Glomerular endothelial cell (primary cell): Measurements from ENCODE around the gene IGFBPL1. TPM values are rescaled to one million over a fixed set of nuclear protein-coding genes. Genes with fewer than 3 reads are reported as not detected.
"Not testable (repeated sequence)": the region's sequence is repeated elsewhere in the genome, so short reads cannot be mapped to it uniquely, and the experiment has no call there.

Experiments
- DNase-seq: peaks from one replicate; pipeline ENCODE4 v3.0.0-alpha.2; 2011; ENCODE audit warnings: low read depth, low spot score; ENCODE audit errors: extremely low read depth
- total RNA-seq: library from RNA; depleted of rRNA; stranded (reverse); fragments of >200 nt; gene quantifications from 2 replicates; pipeline ENCODE4 v1.2.3, GENCODE V29; 2015

The IGFBPL1 gene
- total RNA-seq, 1 donor from 2014 or later: 0.35 TPM

DNA sequence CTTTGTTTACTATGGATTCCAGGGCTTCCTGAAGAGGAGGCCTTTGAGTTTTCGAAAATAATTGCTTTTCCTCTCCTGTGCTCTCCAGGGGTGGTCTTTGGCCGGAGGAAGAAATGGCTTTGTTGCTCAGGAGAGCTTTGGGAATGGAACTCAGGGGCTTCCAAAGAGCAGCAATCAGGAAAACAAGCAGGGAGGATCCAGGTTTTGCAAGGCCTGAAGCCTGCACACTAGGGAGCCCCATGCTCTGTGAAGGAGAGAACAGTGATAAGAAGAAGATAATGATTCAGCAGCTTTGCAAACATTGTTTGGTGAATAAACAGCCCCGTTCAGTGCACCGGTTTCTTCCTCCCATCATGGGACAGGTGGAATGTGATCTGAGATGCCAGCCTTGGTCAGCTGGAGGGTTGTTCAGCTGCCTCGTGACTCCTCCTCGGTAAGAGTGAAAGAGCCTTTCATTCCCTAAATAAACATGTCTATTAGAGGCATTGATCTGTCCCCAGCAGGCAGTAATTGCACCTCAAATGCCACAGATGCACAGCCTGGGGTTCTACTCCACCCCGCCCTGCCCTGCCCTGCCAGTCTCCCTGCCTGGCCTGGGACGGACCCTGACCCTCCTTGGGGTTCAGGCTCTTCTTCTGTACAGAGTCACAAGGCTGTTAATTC lies 43.3 kb downstream of the IGFBPL1 start:
- DNase-seq: no peak

DNA sequence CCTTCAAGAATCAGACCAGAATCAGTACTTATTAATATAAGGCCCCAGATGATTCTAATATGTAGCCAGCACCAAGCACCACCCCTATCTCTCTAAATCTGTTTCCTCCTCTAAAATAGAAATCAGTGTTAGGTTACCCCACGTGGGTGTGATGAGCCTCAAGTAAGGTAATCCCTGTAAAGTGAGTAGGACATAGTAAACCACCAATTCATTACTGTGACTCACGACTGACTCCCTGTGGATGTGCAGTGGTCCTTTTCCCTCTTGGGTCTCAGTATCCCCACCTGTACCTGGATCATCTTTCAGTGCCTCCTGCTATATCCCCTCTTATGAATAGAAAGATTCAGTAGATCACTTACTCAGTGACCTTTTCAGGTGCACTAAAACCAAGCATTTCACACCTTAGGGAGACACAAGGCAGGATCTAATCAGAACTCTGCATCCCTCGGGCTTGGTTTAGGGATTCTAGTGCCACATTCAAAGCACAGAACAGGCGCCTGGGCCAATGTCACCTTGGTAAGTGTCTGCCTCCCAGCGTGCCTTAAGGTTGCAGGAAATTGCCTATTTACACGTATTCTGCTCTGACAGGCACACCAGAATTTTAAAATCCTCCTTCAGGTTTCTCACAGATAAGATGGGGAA lies 43.9 kb downstream of the IGFBPL1 start:
- no peak for DNase-seq

DNA sequence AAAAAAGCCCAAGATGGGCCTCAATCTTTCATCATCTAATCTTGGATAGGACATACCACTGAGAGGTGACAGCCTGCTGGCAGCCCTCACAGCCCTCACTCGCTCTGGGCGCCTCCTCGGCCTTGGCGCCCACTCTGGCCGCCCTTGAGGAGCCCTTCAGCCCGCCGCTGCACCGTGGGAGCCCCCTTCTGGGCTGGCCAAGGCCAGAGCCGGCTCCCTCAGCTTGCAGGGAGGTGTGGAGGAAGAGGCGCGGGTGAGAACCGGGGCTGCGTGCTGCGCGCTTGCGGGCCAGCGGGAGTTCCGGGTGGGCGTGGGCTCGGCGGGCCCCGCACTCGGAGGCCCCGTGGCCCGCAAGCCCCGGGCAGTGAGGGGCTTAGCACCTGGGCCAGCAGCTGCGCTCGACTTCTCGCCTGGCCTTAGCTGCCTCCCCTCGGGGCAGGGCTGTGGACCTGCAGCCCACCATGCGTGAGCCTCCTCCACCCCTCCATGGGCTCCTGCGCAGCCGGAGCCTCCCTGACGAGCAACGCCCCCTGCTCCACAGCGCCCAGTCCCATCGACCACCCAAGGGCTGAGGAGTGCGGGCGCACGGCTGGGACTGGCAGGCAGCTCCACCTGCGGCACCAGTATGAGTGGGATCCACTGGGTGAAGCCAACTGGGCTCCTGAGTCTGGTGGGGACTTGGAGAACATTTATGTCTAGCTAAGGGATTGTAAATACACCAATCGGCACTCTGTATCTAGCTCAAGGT lies 46.7 kb downstream of the IGFBPL1 start:
- not testable (repeated sequence) for DNase-seq

DNA sequence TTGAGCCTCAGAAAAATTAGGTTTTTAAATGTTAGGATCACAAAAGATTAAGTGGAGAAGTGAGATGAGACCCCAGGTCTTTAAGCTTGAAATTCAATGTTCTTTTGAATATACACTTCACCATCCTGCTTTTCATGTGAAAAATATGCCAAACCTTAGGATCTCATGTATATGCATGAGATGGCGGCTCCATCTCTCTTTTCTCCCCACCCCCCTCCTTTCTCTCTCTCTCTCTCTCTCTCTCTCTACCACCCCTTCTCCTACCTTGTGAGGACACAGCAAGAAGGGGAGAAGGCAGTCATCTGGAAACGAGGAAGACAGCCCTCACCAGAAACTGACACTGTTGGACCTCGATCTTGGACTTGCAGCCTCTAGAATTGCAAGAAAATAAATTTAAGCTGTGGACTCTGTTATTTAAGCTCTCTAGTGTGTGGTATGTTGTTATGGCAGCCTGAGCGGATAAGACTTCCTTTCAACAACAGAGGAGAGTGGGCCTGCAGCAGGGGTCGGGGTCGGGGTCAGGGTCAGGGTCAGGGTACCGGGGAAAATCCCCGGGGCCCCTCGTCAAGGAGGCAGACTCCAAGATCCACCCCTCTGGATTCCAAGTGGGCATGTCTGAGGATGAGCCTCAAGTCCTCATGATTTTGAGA lies 48.1 kb downstream of the IGFBPL1 start:
- no peak for DNase-seq

DNA sequence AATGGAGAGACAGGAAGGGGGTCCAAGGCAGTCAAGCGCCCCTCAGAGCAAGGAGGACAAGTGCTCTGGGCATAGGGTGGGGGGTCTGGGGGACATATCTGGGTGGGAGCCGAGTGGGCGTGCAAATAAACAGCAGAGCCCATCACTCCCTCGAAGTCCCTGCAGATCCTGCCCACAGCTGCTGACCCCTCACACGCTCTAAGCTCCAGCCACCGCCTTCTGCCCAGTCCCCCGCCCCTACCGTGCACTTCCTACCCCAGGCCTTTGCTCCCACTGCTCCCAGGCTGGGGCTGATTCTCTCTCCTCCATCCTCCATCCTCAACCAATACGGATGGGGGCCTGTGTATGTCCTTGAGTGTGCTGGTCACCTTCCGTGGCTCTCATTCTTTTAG lies 48.7 kb downstream of the IGFBPL1 start:
- no peak for DNase-seq

DNA sequence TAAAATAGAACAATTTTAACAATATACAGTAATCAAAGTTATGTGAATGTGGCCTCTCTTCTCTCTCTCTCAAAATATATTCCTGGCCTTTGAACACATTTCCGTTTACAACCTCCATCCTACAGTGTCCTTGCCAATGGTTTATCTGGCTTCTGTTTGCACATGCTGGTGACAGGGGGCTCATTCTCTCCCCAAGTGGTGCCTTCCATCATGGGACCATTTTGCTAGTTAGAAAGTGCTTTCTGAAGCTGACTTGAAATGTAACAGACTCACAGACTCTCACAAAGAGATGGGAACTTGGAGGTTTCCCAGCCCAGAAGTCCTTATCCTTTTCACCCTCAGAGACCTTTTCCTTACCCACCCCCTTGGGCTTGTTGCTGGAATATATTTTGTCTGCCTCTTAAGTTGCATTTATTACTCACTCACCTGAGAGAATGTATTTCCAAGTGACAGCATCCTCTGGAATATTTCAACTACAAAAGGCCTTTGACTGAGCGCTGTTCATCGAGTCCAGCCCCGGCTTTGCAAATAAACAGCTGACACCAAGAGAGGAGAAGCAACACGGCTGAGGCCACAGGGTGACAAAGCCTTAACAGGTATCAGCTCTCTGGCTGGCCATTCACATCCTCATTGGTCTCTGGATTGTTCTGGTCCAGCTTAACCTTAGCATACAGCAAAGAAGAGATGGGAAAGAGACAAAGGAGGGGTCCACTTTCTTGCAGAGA lies 49.2 kb downstream of the IGFBPL1 start:
- DNase-seq: no peak

DNA sequence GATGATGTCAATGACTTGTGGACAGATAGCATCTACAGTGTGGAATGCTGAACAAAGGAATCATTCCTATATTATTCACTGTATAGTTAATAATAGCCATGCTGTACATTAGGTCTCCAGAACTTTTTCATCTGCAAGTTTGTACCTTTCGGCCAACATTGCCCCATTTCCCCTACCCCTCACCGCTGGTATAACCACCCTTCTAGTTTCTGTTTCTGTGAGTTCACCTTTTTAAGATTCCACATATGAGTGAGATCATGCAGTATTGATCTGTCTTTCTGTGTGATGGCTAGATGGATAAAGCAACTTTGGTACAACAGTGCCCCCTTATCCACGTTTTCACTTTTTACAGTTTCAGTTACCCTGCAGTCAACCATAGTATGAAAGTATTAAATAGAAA lies 50.6 kb downstream of the IGFBPL1 start:
- DNase-seq: no peak

DNA sequence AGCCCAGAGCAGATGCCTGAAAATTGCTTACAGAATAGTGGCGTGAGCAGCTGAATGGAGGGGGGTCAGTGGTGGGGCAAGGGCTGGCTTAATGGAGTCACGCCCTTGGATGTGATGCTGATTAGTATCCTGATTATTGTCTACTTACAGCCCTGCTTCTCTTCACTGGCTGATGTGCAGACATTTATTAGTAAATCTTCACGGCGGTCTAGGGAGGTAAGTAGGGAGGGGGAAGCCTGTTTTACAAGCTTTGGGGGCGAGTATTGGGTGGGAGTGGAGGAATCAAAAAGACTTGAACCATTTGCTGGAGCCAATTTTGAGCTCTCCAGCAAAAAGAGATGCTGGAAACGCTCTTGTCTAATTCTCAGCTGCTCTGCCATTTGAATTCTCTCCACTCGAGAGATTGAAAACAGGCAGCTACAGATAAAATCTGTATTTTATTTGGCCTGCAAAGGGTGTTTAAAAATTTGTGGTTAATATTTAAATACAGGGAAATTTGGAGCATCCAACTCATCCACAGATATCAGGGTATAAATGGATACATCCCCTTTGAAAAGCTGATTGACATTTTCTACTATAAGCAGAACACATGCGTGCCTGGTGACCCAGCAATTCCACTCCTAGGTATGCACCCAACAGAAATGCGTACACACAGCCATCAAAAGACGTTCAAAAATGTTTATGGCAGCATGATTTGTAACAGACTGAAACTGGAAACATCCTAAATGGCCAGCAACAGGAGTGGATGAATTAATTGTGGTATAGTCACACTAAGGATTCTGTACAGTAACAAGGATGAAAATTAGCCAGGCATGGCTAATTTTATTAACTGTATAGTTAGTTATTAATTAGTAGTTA lies 51.3 kb downstream of the IGFBPL1 start:
- DNase-seq: no peak

DNA sequence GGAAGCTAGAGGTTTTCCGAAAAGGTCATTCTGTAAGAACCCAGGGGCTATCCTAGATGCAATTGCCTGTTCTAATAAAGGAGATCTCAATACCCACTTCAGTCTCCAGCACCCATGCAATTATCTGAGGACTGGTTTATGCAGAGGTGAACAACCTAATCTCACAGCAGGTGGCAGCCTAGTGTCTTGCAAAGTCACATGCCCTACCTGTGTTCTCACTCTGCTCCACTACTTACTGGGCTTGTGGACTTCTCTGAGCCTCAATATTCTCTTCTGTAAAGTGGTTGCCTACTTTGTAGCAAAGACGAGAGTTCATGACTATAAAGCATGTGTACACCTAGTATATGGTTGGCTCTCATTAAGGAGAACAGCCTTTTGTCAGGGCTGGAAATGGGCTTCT lies 52.8 kb downstream of the IGFBPL1 start:
- DNase-seq: no peak

DNA sequence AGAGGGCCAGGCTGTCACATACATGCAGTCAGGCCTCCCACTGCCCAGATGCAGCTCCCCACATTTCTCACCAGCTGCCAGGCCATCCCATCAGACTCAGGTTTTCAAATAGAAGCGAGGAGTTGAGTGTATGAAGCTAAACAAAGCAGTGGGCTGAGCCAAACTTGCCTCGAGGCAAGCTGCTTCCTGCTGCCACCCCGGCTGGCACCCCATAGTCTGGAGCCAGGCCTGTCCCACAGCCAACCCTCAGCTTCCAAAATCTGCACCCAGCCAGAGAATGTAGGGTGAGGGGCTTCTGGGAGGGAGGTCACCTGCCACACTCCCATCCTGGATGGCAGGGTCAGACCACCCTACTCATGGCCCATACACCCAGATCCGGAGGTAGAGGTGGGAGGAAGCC lies 54.1 kb downstream of the IGFBPL1 start:
- no peak for DNase-seq

DNA sequence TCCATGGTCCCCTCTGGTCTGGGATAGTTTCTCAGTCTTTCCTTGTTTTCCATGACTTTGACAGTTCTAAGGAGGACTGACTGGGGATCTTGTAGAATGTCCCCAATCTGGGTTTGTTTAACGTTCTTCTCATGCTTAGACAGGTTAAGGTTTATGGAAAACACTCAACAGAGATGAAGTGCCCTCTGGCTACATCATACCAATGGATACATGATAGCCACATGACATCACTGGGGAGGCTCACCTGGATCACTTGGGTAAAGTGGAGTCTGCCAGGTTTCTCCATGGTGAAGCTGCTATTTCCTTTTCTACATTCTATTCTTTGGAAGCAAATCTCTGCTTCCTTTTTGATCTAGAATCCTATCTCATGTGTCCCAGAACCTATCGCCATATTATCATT lies 55.5 kb downstream of the IGFBPL1 start:
- DNase-seq: no peak

DNA sequence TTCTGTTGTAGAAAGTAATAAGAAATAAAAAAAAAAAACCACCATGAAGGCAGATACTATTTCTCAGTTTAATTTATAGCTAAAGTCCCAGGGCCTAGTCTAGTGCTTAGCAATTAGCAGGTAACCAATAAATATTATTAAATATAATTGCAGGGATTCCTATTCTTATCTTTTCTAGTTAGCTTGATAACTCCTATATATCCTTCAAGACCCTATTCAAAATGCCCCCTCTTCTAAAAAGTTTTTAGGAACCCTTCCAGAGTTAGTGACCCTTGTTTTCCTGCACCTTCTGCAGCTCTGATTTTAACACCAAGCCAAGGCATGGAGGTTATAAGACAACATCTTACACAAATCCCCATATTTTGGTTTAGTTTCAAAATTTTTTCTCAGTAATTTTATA lies 56.4 kb downstream of the IGFBPL1 start:
- DNase-seq: no peak

DNA sequence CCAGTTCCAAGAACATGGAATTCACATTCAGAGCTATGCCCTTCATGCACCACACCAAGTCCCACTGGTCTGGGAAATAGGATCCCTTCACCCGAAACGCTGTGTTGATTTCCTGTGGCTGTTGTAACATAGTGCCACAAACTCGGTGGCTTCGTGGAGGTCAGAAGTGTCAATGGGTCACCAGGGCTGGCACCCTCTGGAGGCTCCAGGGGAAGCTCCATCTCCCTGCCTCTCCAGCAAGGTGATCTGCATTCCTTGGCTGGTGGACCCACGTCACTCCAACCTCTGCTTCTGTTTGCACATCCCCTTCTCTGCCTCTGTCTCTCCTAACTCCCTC lies 60.7 kb downstream of the IGFBPL1 start:
- no peak for DNase-seq

DNA sequence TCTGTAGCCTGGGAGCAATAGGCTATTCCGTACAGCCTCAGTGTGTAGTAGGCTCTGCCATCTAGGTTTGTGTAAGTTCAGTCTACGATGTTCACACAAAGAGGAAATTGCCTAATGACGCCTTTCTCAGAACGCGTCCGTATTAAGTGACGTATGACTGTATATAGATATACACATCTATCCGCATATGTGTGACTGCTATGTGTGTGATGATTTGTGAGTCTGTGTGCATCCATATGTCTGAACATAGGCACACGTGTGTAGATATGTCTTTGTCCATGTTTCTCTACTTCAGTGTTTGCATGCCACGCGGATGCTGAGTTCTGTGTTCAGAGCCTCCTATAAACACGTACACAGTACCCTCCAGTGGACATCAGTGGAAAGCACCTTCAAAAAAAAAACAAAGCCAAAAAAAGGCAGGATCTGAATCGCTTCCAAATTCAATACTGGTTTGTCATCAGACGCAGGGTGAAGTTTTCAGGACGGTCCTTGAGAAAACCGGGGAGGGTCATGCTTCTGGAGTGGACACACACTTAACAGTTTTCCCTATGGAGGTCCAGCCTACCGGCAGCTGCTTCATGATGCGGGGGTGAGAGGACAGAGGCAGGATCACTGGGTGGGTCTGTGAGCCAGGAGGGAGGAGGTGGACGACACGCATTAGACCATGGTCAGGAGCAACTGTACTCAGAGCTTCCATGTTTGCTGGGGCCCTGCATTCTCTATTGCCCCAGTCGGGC lies 61.2 kb downstream of the IGFBPL1 start:
- peak; percentile 33 for DNase-seq

DNA sequence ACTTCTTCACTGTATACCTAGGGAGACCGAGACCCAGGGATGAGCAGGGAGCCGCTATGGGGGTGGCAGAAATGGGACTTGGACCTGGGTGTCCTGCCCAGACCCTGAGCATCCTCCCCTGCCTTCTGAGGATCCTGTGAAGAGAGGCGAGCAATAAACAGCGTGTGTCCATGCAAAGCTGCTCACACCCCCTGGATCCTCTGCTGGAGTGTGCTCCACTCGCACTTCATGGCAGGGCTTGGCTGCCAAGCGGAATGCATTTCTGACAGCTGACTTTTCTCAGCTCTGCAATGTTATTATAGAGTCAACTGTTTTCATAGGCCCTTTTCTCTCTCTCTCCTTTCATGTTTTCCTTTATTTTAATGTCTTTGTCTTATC lies 62.8 kb downstream of the IGFBPL1 start:
- no peak for DNase-seq

DNA sequence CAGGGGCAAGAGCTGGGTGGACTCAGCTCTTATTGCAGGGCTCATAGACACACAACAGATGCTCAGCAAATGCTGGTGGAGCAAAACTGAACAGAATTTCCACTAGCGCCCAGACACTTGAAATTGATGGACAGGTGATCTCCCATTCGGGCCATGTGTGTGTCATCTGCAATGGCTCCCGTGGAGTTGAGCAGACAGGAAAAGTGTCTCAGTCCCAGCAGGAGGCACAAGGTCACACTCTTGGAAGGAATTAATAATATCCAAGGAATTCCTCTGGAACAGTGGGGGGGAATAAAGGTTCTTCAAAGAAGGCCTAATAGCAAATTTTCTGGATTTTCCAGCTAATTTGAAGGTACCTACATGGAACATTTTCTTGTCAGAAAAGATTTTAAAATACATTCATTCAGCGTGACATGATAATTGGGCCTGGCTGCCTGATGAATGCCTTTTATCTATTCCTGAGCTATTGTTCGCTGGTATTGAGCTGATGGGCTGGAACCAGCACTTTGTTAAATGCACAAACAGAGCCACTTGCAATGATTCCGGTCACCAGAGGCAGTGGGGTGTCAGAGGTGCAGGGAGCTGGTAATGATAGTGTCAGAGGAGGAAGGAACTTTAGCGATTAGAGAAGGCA lies 63.3 kb downstream of the IGFBPL1 start:
- no peak for DNase-seq

DNA sequence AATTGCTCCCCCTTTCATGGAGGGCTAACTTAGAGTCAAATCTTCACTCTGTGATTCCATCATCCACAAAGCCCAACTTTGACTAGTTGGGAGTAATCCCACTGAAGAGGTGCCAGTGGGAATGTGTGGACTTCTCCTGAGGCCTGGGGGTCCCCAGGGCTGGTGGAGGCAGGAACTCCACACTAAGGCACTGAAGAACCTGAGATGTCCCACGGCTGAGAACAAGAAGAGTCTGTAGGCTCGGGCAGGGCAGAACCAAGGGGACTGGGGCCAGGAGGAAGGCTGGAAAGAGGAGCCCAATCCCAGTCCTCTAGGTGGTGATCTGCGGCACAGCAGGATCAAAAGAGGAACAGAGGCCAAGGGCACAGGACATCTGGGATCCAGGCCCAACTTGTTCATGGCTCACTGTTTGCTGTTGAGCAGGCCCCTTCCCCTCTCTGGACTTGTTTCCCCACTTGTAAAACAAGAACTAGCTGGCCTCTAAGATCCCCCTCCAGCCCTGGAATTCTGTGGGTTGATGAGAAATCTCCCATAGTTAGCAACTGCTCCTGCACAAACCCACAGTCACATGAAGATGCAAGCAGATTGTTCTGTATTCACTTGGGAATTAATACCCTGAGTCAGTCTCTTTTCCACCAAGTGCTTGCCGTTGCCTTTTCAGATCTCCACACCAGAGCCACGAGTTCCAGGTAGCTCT lies 64.4 kb downstream of the IGFBPL1 start:
- no peak for DNase-seq

DNA sequence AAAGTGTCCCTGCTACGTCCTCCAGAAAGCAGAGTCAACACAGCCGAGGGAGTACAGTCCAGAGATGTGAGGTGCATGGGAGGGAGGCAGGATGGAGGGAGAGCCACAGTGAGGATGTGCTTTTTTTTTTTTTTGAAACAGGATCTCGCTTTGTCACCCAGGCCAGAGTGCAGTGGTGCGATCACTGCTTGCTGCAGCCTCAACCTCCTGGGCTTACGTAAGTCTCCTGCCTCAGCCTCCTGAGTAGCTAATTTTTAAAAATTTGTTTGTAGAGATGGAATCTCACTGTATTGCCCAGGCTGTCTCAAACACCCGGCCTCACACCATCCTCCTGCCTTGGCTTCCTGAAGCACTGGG lies 65.0 kb downstream of the IGFBPL1 start:
- no peak for DNase-seq
